Peyer's patch (tissue), 4 donors: ENCODE results near the gene ADAMTSL4.

Experiments
- CTCF ChIP-seq, 6 experiments: fragments of 450-650 bp in 4 of 6; fragments of 200-600 bp in 2 of 6; sonication (generic) in 1 of 6; IDR thresholded peaks; one replicate each; pipeline ENCODE4 v1.5.1; 2017 to 2019; ENCODE audit warnings: antibody characterized with exemption in 6 of 6, mild to moderate bottlenecking in 3 of 6, moderate library complexity in 1 of 6
- POLR2A ChIP-seq, 2 donors: fragments of 450-650 bp; IDR thresholded peaks; one replicate each; pipeline ENCODE4 v1.5.1; 2017; ENCODE audit warnings: antibody characterized with exemption in 2 of 2, mild to moderate bottlenecking in 2 of 2, moderate library complexity in 2 of 2

- TF ChIP-seq CTCF (IDR thresholded peaks at IDR 0.05) = no peak
- TF ChIP-seq POLR2A (IDR thresholded peaks at IDR 0.05) = no peak
These were observed 35.8 kb upstream of the ADAMTSL4 start for GRCh38 chr1:150513351-150513791.
